Spinal cord (tissue), 10 donors: Measurements from ENCODE around the gene GCLC. TPM values are rescaled to one million over a fixed set of nuclear protein-coding genes. Genes with fewer than 3 reads are reported as not detected.

Experiments
- DNase-seq, 6 donors: peaks; one replicate each; pipeline versions ENCODE4 v3.0.0 to v3.0.0-alpha.2; 2013 to 2015; ENCODE audit warnings: low spot score in 6 of 6, low read depth in 4 of 6
- H3K27ac ChIP-seq: one replicate; pipeline ENCODE4 v1.5.1; 2013; ENCODE audit warnings: low read depth, low read length, control low read depth
- H3K27me3 ChIP-seq: one replicate; pipeline ENCODE4 v1.6.1; 2013; ENCODE audit warnings: low read length; ENCODE audit not compliant: control insufficient read depth, insufficient read depth
- H3K36me3 ChIP-seq: one replicate; pipeline ENCODE4 v1.6.1; 2013; ENCODE audit warnings: low read length; ENCODE audit not compliant: control insufficient read depth, insufficient read depth
- H3K4me1 ChIP-seq: one replicate; pipeline ENCODE4 v1.6.1; 2013; ENCODE audit warnings: low read length; ENCODE audit not compliant: control insufficient read depth, insufficient read depth
- H3K4me3 ChIP-seq: one replicate; pipeline ENCODE4 v1.5.1; 2013; ENCODE audit warnings: low read depth, low read length, control low read depth
- H3K9me3 ChIP-seq: one replicate; pipeline ENCODE4 v1.6.1; 2013; ENCODE audit warnings: low read length; ENCODE audit not compliant: control insufficient read depth, insufficient read depth
- WGBS: methylation state at CpG from one replicate; pipeline ENCODE4 v1.1.5; 2013; ENCODE audit warnings: missing lambda C conversion rate; ENCODE audit not compliant: insufficient coverage; 5-methylcytosine and 5-hydroxymethylcytosine counted together
- long read RNA-seq, 4 donors: transcript quantifications; one replicate each; lab custom pipeline, GENCODE V29; 2026
- polyA plus RNA-seq, 2 donors: library from polyadenylated mRNA; unstranded; fragments of 120-200 nt; gene quantifications; one replicate each; pipeline ENCODE4 v1.2.1, GENCODE V29; 2013; ENCODE audit not compliant: insufficient read length in 2 of 2
- total RNA-seq, 2 donors: library from RNA; depleted of rRNA in 1 of 2; stranded (reverse); fragments of 120-200 nt in 1 of 2; fragments of >200 nt in 1 of 2; gene quantifications; one replicate each; pipeline versions ENCODE4 v1.2.3 to v1.2.4, GENCODE V29; 2013 to 2014
- donor health status: healthy.

The GCLC gene
- total RNA-seq (10 to 100 TPM; 45.1 to 61.5 TPM), polyA plus RNA-seq (10 to 100 TPM; 31.1 to 32.1 TPM)
- long read RNA-seq, donor 1, transcript GCLC-215 (16 exons, 3,785 nt), result major isoform, 6 of 33 reads
- long read RNA-seq, donor 1, partial matches to known transcripts, result 22 of 33 reads
- long read RNA-seq, donor 1, other reads (novel, unspliced or antisense), result 0 of 33 reads
- long read RNA-seq, donor 2, partial matches to known transcripts, result 0 of 1 reads
- long read RNA-seq, donor 2, other reads (novel, unspliced or antisense), result 0 of 1 reads
- long read RNA-seq, donor 3, partial matches to known transcripts, result 0 of 1 reads
- long read RNA-seq, donor 3, other reads (novel, unspliced or antisense), result 0 of 1 reads
- long read RNA-seq, donor 4, partial matches to known transcripts, result 12 of 17 reads
- long read RNA-seq, donor 4, other reads (novel, unspliced or antisense), result 0 of 17 reads

DNA sequence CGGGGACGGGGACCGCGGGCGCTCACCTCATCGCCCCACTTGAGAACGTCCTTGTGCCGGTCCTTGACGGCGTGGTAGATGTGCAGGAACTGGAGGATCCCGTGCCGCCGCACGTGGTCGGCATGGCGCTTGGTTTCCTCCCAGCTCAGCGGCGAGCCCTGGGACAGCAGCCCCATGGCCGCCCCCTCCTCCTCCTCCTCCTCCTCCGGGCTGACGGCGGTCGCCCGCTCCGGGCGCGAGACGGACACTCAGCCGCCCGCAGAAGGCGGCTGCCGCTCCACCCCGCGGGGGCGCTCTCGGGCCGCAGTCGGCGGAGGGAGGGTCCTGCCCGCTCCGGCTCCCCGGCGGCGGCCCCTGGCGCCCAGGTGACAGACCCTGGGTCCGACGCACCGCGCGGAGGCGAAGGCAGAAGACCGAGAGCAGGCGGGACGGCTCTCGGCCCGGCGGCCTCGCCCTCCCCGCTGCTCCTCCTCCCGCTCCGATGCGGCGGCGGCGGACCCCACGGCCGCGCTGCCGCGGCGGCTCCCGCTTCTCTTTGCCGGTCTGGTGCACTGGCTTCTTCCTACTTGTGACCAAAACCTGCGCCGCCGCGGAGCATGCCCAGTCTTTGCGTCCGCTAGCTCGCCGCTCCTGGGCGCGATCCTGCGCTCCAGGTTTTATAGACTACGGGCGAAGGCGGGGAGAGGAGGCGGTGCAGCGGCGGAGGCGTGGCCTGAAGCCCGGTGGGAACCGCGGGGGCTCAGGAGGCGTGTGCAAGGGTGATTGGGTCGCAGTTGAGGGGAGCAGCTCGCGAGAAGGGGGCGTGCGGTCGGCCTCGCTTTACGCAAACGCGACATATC, at the start of gene GCLC:
TSS of gene GCLC (minus strand) at position 632 of the 839 bp plus-strand sequence. CDS start at position 176, 456 bp downstream.
- peak; percentile 86 to 98 (median 91) for DNase-seq
- under 1% methylated on average over 94 of the region's 105 CpGs for WGBS
- H3K4me3 ChIP-seq, result peak within 1 kb of the TSS; percentile 70
- no peaks in the 10 kb centered on the region for H3K9me3 ChIP-seq
- no peaks in the 10 kb centered on the region for H3K36me3 ChIP-seq
- H3K27ac ChIP-seq, result peak within 1 kb of the TSS; percentile 71
- H3K4me1 ChIP-seq, result no peaks in the 10 kb centered on the region
- no peaks in the 10 kb centered on the region for H3K27me3 ChIP-seq

GRCh38 chr6:53594596-53594995, 49.7 kb upstream of the GCLC start:
- no peaks in the 10 kb centered on the region for H3K27me3 ChIP-seq
- no peaks in the 10 kb centered on the region for H3K9me3 ChIP-seq
- H3K36me3 ChIP-seq, result no peaks in the 10 kb centered on the region
- H3K27ac ChIP-seq, result no peak overlapping the region
- no peaks in the 10 kb centered on the region for H3K4me1 ChIP-seq
- no CpG with 5 or more reads among the region's 2 CpGs for WGBS
- H3K4me3 ChIP-seq, result no peak overlapping the region
- DNase-seq, result no peak

DNA sequence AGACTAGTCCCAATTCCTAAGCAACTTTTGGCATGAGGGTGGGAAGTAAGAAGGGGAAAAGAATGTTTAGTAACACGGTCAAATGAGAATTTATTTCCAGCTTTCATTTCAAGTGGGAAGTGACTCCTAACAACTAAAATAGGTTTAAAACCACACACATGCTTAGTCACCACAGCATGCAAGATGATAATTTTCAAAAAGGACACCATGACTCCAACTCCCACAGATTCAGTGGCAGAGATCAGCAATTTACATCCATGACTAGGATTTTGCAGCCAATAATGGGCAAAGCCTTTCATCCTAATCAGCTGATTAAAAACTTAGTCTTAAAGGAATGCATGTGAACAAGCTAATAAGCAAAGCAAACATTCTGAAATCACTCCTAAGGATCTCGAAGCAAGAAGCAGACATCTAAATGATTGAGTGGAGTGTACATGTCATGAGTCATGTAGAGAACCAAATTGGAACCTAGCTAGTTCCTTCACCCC, 48.1 kb upstream of the GCLC start:
- no peaks in the 10 kb centered on the region for H3K4me1 ChIP-seq
- no peak overlapping the region for H3K4me3 ChIP-seq
- H3K36me3 ChIP-seq, result no peaks in the 10 kb centered on the region
- no peak overlapping the region for H3K27ac ChIP-seq
- WGBS, result no CpG with 5 or more reads among the region's 2 CpGs
- no peaks in the 10 kb centered on the region for H3K27me3 ChIP-seq
- DNase-seq, result no peak
- H3K9me3 ChIP-seq, result no peaks in the 10 kb centered on the region

DNA sequence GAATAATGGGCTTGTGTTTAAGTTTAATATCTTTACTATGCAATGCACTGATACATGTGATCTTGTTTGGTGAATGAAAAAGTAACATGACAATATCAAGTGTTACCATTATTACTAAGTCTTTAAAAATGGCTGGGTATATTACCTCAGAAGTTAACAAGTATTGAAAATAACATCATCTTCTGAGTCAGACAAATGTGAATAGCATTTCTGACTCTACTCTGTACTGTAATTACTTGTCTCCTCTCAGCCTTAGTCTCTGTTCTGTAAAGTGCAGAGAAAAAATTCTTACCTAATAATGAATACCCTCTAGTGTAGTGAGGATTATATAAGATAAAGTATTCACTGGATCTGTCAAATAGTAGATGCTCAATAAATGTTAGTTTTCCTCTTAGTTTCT, 47.0 kb upstream of the GCLC start:
- Histone ChIP-seq H3K9me3 (no peaks in the 10 kb centered on the region), H3K36me3 (no peaks in the 10 kb centered on the region), H3K27ac (no peak overlapping the region), H3K4me3 (no peak overlapping the region), H3K27me3 (no peaks in the 10 kb centered on the region), H3K4me1 (no peaks in the 10 kb centered on the region)
- DNase-seq, result no peak

DNA sequence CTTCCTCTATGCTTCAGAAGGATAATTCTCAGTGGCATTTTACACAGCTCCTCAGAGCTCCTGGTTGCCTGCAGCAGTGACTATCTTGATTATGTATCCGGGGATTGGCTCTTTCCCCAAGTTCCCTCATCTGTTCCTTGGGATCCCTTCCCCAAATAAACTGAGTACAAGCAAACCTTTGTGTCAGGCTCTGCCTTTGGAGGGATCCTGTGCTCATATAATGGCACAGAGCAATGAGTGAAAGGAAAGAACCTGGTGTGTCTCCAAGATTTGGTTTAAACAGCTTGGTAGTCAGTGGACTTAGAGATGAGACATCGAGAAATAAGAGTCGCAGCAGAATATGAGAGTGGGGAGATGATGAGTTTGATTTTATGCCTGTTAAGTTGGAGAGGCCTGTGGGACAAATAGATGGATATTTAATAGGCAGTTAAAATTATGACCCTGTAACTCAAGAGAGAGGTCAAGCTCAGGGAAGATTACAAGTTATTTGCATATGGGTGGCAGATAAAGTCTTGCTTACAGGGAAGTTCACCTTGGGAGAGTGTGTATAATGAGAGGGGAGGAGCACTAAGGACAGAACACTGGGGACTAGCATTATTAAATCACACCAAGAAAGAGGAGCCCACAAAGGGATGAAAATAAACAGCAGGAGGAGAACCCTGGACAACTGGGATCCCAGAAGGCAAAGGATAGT, 44.1 kb upstream of the GCLC start:
- no peaks in the 10 kb centered on the region for H3K9me3 ChIP-seq
- H3K27me3 ChIP-seq, result no peaks in the 10 kb centered on the region
- WGBS, result 54% methylated on average over 3 of the region's 3 CpGs
- H3K4me3 ChIP-seq, result no peak overlapping the region
- H3K27ac ChIP-seq, result no peak overlapping the region
- DNase-seq, result peak in 1 of 6 donors; percentile 49
- no peaks in the 10 kb centered on the region for H3K4me1 ChIP-seq
- no peaks in the 10 kb centered on the region for H3K36me3 ChIP-seq

DNA sequence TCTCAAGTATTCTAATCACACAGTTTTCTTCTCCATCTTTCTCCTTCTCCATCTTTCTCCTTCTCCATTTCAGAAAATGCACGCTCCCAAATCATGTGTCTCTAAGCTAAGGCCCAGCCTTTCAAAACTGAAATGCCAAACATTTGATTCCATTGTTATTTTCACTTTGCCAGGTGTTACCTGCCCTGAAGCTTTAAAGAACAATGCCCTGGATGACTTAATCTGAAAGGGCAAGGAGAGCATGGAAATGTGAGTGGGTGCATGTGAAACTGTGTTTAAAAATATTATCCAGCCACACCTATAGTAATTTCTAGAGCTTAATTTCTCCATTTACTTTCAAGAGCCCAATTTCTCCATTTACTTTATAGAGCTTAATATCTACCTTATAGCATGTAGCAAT, 42.4 kb upstream of the GCLC start:
- H3K27ac ChIP-seq, result no peak overlapping the region
- H3K4me1 ChIP-seq, result no peaks in the 10 kb centered on the region
- no peaks in the 10 kb centered on the region for H3K27me3 ChIP-seq
- no CpG with 5 or more reads among the region's 1 CpG for whole genome bisulfite sequencing
- no peaks in the 10 kb centered on the region for H3K36me3 ChIP-seq
- DNase-seq, result no peak
- no peaks in the 10 kb centered on the region for H3K9me3 ChIP-seq
- H3K4me3 ChIP-seq, result no peak overlapping the region

- Histone ChIP-seq H3K27me3 (no peaks in the 10 kb centered on the region), H3K36me3 (no peaks in the 10 kb centered on the region), H3K4me1 (no peaks in the 10 kb centered on the region), H3K4me3 (no peak overlapping the region), H3K9me3 (no peaks in the 10 kb centered on the region), H3K27ac (no peak overlapping the region)
- DNase-seq, result no peak
- WGBS, result 92% methylated on average over 5 of the region's 7 CpGs
Observed at GRCh38 chr6:53585208-53585900, 40.5 kb upstream of the GCLC start.

DNA sequence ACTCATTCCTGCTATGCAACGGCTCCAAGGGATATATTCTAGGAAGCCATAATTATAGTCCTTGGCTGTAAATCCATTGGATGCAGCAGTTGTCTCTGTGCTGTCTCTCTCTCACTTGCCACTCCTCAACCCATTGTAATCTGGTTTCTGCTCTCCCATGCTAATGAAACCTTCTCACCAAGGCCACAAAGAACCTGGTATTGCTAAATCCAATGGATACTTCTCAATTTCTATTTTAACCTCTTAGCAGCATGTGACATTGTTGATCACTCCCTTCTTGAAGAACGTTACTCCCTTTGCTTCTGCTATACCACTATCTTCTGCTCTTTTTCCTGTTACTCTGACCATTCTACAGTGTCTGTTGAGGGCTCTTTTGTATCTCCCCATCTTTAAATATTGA, 39.8 kb upstream of the GCLC start:
- 83% methylated on average over 2 of the region's 2 CpGs for WGBS
- Histone ChIP-seq H3K4me1 (no peaks in the 10 kb centered on the region), H3K9me3 (no peaks in the 10 kb centered on the region), H3K36me3 (no peaks in the 10 kb centered on the region), H3K27me3 (no peaks in the 10 kb centered on the region), H3K27ac (no peak overlapping the region), H3K4me3 (no peak overlapping the region)
- DNase-seq, result no peak

DNA sequence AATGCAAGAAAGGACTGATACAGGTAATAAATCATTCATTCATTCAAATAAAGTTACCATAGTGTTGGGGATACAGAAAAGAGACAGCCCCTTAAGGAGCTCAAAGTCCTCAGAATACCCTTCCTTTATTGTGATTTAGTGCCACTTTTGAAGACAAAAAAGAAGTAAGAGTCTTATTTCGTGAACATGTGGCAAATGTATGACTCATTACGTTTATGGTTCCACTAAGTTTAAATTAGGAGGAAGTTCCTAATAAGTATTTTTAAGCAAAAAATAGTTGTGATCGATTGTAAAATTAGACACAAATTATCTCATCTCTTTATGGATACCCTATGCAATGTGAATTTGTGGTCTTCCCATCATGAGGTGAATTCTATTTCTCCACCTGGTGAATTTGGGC, 38.5 kb upstream of the GCLC start:
- no peaks in the 10 kb centered on the region for H3K27me3 ChIP-seq
- H3K4me3 ChIP-seq, result no peak overlapping the region
- no peaks in the 10 kb centered on the region for H3K9me3 ChIP-seq
- H3K36me3 ChIP-seq, result no peaks in the 10 kb centered on the region
- H3K4me1 ChIP-seq, result no peaks in the 10 kb centered on the region
- WGBS, result no CpG with 5 or more reads among the region's 3 CpGs
- DNase-seq, result no peak
- no peak overlapping the region for H3K27ac ChIP-seq
